K562 (cell line): ENCODE data around the gene NR3C1. TPM values are rescaled to one million over a fixed set of nuclear protein-coding genes. Genes with fewer than 3 reads are reported as not detected.

ENCODE experiments used
- CBX3 ChIP-seq, 2 experiments: IDR thresholded peaks; 1 replicate in 1 of 2; 2 replicates in 1 of 2; pipeline ENCODE4 v1.6.1; 2012; ENCODE audit warnings: inconsistent platforms in 2 of 2, low read length in 2 of 2, borderline replicate concordance in 1 of 2, control low read depth in 1 of 2
- CCAR2 ChIP-seq: fragments of 200-400 bp; formaldehyde crosslinking; IDR thresholded peaks from 2 replicates; pipeline ENCODE4 v1.6.1; 2017; ENCODE audit warnings: mild to moderate bottlenecking, low read depth, low read length
- HDGF ChIP-seq: fragments of 450-650 bp; IDR thresholded peaks from 2 replicates; pipeline ENCODE4 v1.6.1; 2016
- PRDM10 ChIP-seq: fragments of 450-650 bp; IDR thresholded peaks from 2 replicates; pipeline ENCODE4 v1.6.1; 2018; ENCODE audit not compliant: partially characterized antibody
- REST ChIP-seq, 2 experiments: fragments of 450-650 bp; formaldehyde crosslinking in 1 of 2; IDR thresholded peaks; 2 replicates each; pipeline versions ENCODE4 v1.4.0 to v1.6.1; 2014 to 2020; ENCODE audit warnings: mild to moderate bottlenecking in 2 of 2, borderline replicate concordance in 1 of 2, low read depth in 1 of 2
- TFAM ChIP-seq: fragments of 250-450 bp; sonication (Bioruptor Pico); conservative IDR thresholded peaks from 2 replicates; pipeline ENCODE4 v1.5.0; 2021; ENCODE audit warnings: mild to moderate bottlenecking, moderate library complexity
- THRA ChIP-seq: fragments of 450-650 bp; IDR thresholded peaks from 2 replicates; pipeline ENCODE4 v1.6.1; 2017; ENCODE audit warnings: mild to moderate bottlenecking, moderate library complexity
- TRIM28 ChIP-seq: fragments of 450-650 bp; IDR thresholded peaks from 2 replicates; pipeline ENCODE4 v1.6.1; 2017
- YBX1 ChIP-seq: fragments of 450-650 bp; IDR thresholded peaks from 2 replicates; pipeline ENCODE4 v1.7.1; 2016; ENCODE audit warnings: mild to moderate bottlenecking
- polyA plus RNA-seq, 8 experiments: library from polyadenylated mRNA; depleted of rRNA in 4 of 8; stranded (reverse) in 5 of 8; unstranded in 3 of 8; fragments of >200 nt; fragmentation: Nextera tagmentation in 2 of 8; fragmentation: Illumina TruSeq in 1 of 8; extraction: Ambion mirVana in 2 of 8; extraction: Trizol in 1 of 8; gene quantifications; 2 replicates each; pipeline versions ENCODE4 v1.2.1 to v1.2.3, GENCODE V29; 2011 to 2014; ENCODE audit warnings: inconsistent platforms in 1 of 8, missing spikeins in 1 of 8
- total RNA-seq, 7 experiments: library from RNA; depleted of rRNA in 6 of 7; stranded (reverse); fragments of >200 nt in 6 of 7; fragmentation: Illumina TruSeq in 2 of 7; extraction: Trizol in 2 of 7; gene quantifications; 2 replicates each; pipeline versions ENCODE4 v1.2.1 to v1.2.3, GENCODE V29; 2011 to 2021; ENCODE audit warnings: low replicate concordance in 1 of 7

NR3C1 gene
- total and polyA plus RNA-seq, 9 of the 15 experiments (the other 6 are each of a cell fraction or from before 2014, with no cell fraction given): 8.2 to 36.0 (median 15.0) TPM

GRCh38 chr5:143384865-143385657 is 18.4 kb downstream of the NR3C1 start (continued):
- no peak for TF ChIP-seq REST (IDR thresholded peaks at IDR 0.05; ENCODE audit: borderline replicate concordance)
- TF ChIP-seq REST (CRISPR knock-in tag; IDR thresholded peaks at IDR 0.05; ENCODE audit: low read depth): no peak
- no peak for TF ChIP-seq YBX1
- TF ChIP-seq CCAR2: no peak
- no peak for TF ChIP-seq HDGF
- TF ChIP-seq CBX3 (IDR thresholded peaks at IDR 0.05; ENCODE audit: borderline replicate concordance in 1 of 2, low read length in 2 of 2): peak in 1 of 2 experiments; percentile 91; a peak in 2 of 3 replicates
- TF ChIP-seq TFAM (CRISPR knock-in tag): no peak
- no peak for TF ChIP-seq THRA
- no peak for TF ChIP-seq PRDM10
- TF ChIP-seq TRIM28: peak; percentile 75; the same call in 1 of the 2 replicates
